ENCODE results near the gene SDE2.
A peak's percentile ranks its signal among the peaks of the same experiment; 100 is the strongest.
"Not testable (repeated sequence)": the region's sequence is repeated elsewhere in the genome, so short reads cannot be mapped to it uniquely, and the experiment has no call there.

SDE2 gene

DNA sequence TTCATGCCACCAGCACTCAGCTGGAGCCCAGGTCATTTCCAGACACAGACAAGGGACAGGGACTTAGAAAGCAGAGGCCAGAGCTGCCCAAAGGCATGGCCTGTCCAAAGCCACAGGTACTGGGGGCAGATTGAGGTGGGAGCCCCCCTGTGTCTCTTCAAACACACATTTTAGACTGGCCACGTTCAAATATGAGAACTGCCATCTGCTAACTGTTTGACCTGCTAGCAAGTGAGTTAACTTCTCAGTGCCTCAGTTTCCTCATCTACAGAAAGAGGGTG is 57.3 kb downstream of the SDE2 start:
- no peaks in the 10 kb centered on the region for H4K20me1 ChIP-seq (ENCODE audit: low read depth, low read length)
- TF ChIP-seq, protein P1, sequence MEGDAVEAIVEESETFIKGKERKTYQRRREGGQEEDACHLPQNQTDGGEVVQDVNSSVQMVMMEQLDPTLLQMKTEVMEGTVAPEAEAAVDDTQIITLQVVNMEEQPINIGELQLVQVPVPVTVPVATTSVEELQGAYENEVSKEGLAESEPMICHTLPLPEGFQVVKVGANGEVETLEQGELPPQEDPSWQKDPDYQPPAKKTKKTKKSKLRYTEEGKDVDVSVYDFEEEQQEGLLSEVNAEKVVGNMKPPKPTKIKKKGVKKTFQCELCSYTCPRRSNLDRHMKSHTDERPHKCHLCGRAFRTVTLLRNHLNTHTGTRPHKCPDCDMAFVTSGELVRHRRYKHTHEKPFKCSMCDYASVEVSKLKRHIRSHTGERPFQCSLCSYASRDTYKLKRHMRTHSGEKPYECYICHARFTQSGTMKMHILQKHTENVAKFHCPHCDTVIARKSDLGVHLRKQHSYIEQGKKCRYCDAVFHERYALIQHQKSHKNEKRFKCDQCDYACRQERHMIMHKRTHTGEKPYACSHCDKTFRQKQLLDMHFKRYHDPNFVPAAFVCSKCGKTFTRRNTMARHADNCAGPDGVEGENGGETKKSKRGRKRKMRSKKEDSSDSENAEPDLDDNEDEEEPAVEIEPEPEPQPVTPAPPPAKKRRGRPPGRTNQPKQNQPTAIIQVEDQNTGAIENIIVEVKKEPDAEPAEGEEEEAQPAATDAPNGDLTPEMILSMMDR (IDR thresholded peaks at IDR 0.05; ENCODE audit: insufficient read depth, low read length, poor library complexity, severe bottlenecking) = no peak
- no peak for TF ChIP-seq EZH2phosphoT487 (conservative IDR thresholded peaks at IDR 0.05; ENCODE audit: low read length)
- no peaks in the 10 kb centered on the region for H3K9me3 ChIP-seq (ENCODE audit: insufficient read depth, low read length)
- H3K9me2 ChIP-seq (replicated peaks; ENCODE audit: insufficient read depth, low read length) = no peaks in the 10 kb centered on the region
- H3K36me3 ChIP-seq (ENCODE audit: low read length) = no peaks in the 10 kb centered on the region
- H3K4me3 ChIP-seq (ENCODE audit: insufficient read depth, low read length, poor library complexity, severe bottlenecking) = no peak overlapping the region
- peaks cover 3% of the 10 kb centered on the region; the same call in 1 of the 2 replicates for H3F3A ChIP-seq (ENCODE audit: insufficient read depth)
- H3K27ac ChIP-seq (ENCODE audit: low read depth, low read length) = peak overlapping the region; percentile 69
- H3K79me2 ChIP-seq (ENCODE audit: insufficient read depth, low read length) = no peaks in the 10 kb centered on the region
- H3K27me3 ChIP-seq (ENCODE audit: low read length) = no peaks in the 10 kb centered on the region
- H2AFZ ChIP-seq (ENCODE audit: low read depth, low read length, severe bottlenecking) = peak overlapping the region; percentile 32
- H3K4me2 ChIP-seq (ENCODE audit: low read depth, low read length, poor library complexity, severe bottlenecking) = peak overlapping the region; percentile 37
- peak overlapping the region; percentile 30 for H3K9ac ChIP-seq (ENCODE audit: low read length)

DNA sequence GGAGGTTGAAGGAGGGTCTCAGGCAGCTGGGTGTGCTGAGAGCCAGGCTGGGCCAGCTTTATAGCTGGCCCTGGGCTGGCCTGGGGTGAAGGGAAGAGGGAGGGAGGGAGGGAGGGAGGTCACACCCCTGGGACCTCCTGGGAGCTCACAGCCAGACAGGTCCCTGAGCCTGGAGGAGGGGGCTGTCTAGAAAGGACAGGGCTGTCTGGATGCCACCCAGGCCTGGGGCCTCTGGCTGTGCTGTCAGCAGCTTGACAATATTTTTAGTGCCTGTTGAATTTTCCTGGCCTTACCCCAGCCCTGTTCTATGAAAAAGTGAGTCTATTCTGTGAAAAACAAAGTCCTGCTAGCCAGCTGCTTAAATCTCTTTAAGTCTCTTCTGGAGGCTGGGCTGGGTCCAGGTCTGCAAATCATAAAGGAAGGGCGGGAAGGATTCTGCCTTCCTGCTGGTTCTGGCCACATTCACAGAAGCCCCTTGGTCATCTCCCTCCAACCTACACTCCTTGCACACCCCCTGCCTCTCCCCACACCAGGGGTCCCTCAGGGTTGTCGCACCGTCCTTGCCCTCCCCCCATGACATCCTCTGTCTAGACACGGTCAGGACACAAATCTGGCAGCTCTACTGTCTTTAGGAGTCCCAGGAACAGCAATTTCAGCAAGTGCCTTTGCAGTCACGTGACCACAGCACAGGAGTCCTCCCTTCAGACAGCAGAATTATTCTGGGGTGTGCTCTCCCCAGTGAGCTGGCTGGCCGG is 57.8 kb downstream of the SDE2 start, which contains the start of gene LEFTY2:
Gene LEFTY2, minus strand, starts transcription at position 34 of the 755 bp plus-strand sequence. CDS start 80 bp downstream, outside the sequence.
- Histone ChIP-seq H3K9me2 (replicated peaks; ENCODE audit: insufficient read depth, low read length) (no peaks in the 10 kb centered on the region), H3K9ac (ENCODE audit: low read length) (peak within 1 kb of the TSS; percentile 30), H3K27ac (ENCODE audit: low read depth, low read length) (peak within 1 kb of the TSS; percentile 69), H3K4me3 (ENCODE audit: insufficient read depth, low read length, poor library complexity, severe bottlenecking) (no peak within 1 kb of the TSS), H3K36me3 (ENCODE audit: low read length) (no peaks in the 10 kb centered on the region), H3K9me3 (ENCODE audit: insufficient read depth, low read length) (no peaks in the 10 kb centered on the region), H4K20me1 (ENCODE audit: low read depth, low read length) (no peaks in the 10 kb centered on the region), H3K79me2 (ENCODE audit: insufficient read depth, low read length) (no peaks in the 10 kb centered on the region), H3F3A (ENCODE audit: insufficient read depth) (peaks cover 3% of the 10 kb centered on the region; the same call in 1 of the 2 replicates), H2AFZ (ENCODE audit: low read depth, low read length, severe bottlenecking) (peak within 1 kb of the TSS; percentile 32), H3K4me2 (ENCODE audit: low read depth, low read length, poor library complexity, severe bottlenecking) (peak within 1 kb of the TSS; percentile 37), H3K27me3 (ENCODE audit: low read length) (no peaks in the 10 kb centered on the region)
- TF ChIP-seq, protein P1 (IDR thresholded peaks at IDR 0.05; ENCODE audit: insufficient read depth, low read length, poor library complexity, severe bottlenecking) = no peak
- no peak for TF ChIP-seq EZH2phosphoT487 (conservative IDR thresholded peaks at IDR 0.05; ENCODE audit: low read length)

DNA sequence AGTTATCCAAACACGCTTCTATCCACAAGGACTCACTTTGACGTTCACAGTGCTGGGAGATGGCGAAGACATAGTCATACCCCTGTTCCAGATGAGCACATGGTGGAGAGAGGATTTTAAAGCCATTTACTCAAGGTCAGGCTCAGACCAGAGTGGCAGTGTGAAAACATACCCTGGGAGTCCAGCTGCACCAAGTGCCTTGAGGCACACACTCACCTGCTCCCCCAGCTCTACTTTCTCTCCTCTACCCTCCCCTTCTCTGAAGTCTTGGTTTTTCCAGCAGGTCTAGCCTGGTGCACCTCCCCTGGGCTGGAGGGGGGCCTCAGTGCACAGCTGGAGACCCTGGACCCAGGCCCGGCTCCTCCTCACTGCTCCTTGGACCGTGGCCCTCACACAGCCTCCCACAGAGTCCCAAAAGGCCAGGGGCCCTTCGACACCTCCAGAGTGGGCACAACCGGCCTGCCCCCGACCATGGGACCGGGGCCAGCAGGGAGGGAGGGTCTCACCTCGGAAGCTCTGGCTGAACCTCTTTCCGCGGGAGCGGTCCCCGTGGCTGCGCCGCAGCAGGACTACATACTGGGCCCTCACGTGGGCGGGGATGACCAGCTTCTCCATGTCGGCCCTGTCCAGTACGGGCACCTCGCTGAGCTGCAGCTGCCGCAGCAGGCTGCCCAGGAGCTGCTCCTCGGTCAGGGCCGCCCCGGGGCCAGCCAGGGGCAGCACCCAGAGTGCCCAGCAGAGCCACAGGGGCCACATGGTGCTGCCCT is 58.6 kb downstream of the SDE2 start:
- Histone ChIP-seq H3K4me3 (ENCODE audit: insufficient read depth, low read length, poor library complexity, severe bottlenecking) (no peak overlapping the region), H3K4me2 (ENCODE audit: low read depth, low read length, poor library complexity, severe bottlenecking) (no peak overlapping the region), H2AFZ (ENCODE audit: low read depth, low read length, severe bottlenecking) (no peak overlapping the region), H4K20me1 (ENCODE audit: low read depth, low read length) (no peaks in the 10 kb centered on the region), H3K36me3 (ENCODE audit: low read length) (no peaks in the 10 kb centered on the region), H3K9ac (ENCODE audit: low read length) (no peak overlapping the region), H3K27ac (ENCODE audit: low read depth, low read length) (no peak overlapping the region), H3K9me2 (replicated peaks; ENCODE audit: insufficient read depth, low read length) (no peaks in the 10 kb centered on the region), H3F3A (ENCODE audit: insufficient read depth) (peaks cover 3% of the 10 kb centered on the region; the same call in 1 of the 2 replicates), H3K9me3 (ENCODE audit: insufficient read depth, low read length) (no peaks in the 10 kb centered on the region), H3K79me2 (ENCODE audit: insufficient read depth, low read length) (no peaks in the 10 kb centered on the region), H3K27me3 (ENCODE audit: low read length) (no peaks in the 10 kb centered on the region)
- TF ChIP-seq, protein P1 (IDR thresholded peaks at IDR 0.05; ENCODE audit: insufficient read depth, low read length, poor library complexity, severe bottlenecking) = no peak
- no peak for TF ChIP-seq EZH2phosphoT487 (conservative IDR thresholded peaks at IDR 0.05; ENCODE audit: low read length)

DNA sequence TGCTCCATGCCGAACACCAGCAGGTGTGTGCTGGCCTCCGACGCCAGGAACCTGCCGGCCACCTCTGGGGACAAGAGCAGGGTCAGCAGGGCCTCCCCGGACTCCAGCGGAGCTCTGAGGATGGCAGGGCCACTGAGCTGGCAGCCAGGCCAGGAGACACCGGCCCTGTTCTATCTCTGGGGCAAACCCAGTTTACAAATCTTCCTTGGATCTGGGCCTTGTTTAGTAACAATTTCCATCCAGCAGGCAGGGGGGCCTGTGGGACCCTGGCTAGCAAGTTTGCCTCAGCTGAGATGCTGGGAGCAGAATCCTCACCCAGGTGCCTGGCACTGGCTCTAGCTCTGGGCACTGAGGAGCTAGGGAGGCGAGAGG is 59.2 kb downstream of the SDE2 start:
- not testable (repeated sequence) for H3K4me2 ChIP-seq (ENCODE audit: low read depth, low read length, poor library complexity, severe bottlenecking); H3F3A ChIP-seq (ENCODE audit: insufficient read depth); H3K27ac ChIP-seq (ENCODE audit: low read depth, low read length); H4K20me1 ChIP-seq (ENCODE audit: low read depth, low read length); H2AFZ ChIP-seq (ENCODE audit: low read depth, low read length, severe bottlenecking); H3K36me3 ChIP-seq (ENCODE audit: low read length); H3K9ac ChIP-seq (ENCODE audit: low read length); H3K79me2 ChIP-seq (ENCODE audit: insufficient read depth, low read length); H3K27me3 ChIP-seq (ENCODE audit: low read length); H3K4me3 ChIP-seq (ENCODE audit: insufficient read depth, low read length, poor library complexity, severe bottlenecking); H3K9me2 ChIP-seq (replicated peaks; ENCODE audit: insufficient read depth, low read length); H3K9me3 ChIP-seq (ENCODE audit: insufficient read depth, low read length)

DNA sequence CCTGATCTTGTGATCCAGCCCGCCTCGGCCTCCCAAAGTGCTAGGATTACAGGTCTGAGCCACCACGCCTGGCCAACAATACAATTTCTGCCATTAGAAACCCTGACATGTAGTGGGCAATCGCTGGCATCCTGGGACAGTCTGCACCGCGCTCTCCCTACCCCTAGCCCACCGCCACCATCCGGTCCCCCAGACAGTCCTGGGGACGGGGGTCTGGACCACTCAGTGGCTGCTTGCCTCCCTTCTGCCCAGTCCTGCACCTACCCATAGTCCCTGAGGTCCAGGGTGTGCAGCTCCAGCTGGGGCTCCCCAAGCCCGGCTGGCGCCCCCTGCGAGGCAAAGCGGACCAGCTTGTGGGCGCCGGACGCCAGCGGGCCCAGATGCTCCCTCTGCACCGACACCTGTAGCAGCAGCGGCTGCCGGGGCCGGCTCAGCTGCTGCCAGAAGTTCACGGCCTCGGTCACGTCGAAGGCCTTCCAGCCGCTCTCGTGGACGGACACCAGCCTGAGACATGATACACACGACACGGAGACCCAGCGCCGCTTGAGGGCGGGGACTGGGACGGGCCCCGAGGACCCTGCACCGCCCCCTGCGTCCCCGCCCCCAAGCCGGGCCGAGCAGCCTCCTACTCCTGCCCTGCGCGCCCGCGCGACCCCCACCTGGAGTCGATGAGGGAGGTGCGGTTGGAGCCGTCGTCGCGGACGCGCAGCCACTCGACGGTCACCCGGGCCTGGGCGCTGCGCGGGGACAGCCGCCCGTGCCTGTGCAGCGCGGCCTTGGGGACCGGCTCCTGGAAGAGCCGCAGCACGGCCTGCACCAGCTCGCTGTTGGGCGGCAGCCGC is 59.8 kb downstream of the SDE2 start:
- H3K4me2 ChIP-seq (ENCODE audit: low read depth, low read length, poor library complexity, severe bottlenecking); H3F3A ChIP-seq (ENCODE audit: insufficient read depth); H2AFZ ChIP-seq (ENCODE audit: low read depth, low read length, severe bottlenecking); H3K9me2 ChIP-seq (replicated peaks; ENCODE audit: insufficient read depth, low read length); H4K20me1 ChIP-seq (ENCODE audit: low read depth, low read length); H3K27me3 ChIP-seq (ENCODE audit: low read length); H3K9me3 ChIP-seq (ENCODE audit: insufficient read depth, low read length); H3K27ac ChIP-seq (ENCODE audit: low read depth, low read length); H3K9ac ChIP-seq (ENCODE audit: low read length); H3K36me3 ChIP-seq (ENCODE audit: low read length); H3K79me2 ChIP-seq (ENCODE audit: insufficient read depth, low read length); H3K4me3 ChIP-seq (ENCODE audit: insufficient read depth, low read length, poor library complexity, severe bottlenecking): not testable (repeated sequence)
